Measurements from ENCODE around the gene KCNQ4. TPM values are rescaled to one million over a fixed set of nuclear protein-coding genes. Genes with fewer than 3 reads are reported as not detected.

The KCNQ4 gene
- total RNA-seq, 5 donors from 2014 or later (not counting 1 experiment from before 2014, with no cell fraction given): 0.10 to 0.35 (median 0.26) TPM

DNA sequence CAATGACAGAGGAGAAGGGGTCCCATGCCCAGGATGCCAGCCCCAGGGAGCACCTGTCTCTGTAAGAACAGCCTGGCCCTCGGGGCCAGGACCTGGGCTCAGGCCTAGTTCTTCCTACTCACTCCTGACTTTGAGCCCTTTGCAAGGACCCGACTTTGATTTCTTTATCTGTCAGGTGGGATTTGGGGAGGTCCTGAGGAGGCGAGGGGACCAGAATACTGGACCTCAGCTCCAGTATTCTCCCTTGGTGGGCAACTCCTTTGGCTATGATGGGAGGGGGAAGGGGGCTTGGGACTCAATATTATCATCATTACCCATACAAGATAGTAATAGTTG, 18.1 kb downstream of the KCNQ4 start:
- H3K4me1 ChIP-seq (ENCODE audit: control insufficient read depth in 1 of 2, extremely low read depth in 1 of 2, insufficient read depth in 2 of 2, low read length in 2 of 2): peaks cover 13 to 35% of the 10 kb centered on the region in 2 experiments
- ATAC-seq (replicated peaks in 1 of 4) (no peak), DNase-seq (no peak)
- ChIA-PET CTCF (no interaction called here), POLR2A (no interaction called here)
- H3K36me3 ChIP-seq (ENCODE audit: control insufficient read depth in 2 of 2, extremely low read depth in 1 of 2, insufficient read depth in 1 of 2, low read length in 1 of 2): no peaks in the 10 kb centered on the region
- H3K4me3 Mint-ChIP-seq: peak overlapping the region; percentile 54 to 74 (median 66)
- no peaks in the 10 kb centered on the region for H3K27me3 Mint-ChIP-seq
- peak overlapping the region; percentile 49 to 52 for H3K4me3 ChIP-seq (ENCODE audit: control insufficient read depth in 1 of 2, extremely low read depth in 1 of 2, low read length in 1 of 2)
- no peaks in the 10 kb centered on the region for H3K9me3 Mint-ChIP-seq
- H3K27me3 ChIP-seq (replicated peaks in 1 of 2; ENCODE audit: control insufficient read depth in 2 of 2, extremely low read depth in 1 of 2, insufficient read depth in 2 of 2, low read length in 1 of 2): peaks cover 0 to 3% of the 10 kb centered on the region in 2 experiments
- no CpG with 5 or more reads among the region's 3 CpGs for WGBS (ENCODE audit: insufficient coverage)
- peak overlapping the region; percentile 46 for H3K27ac ChIP-seq (ENCODE audit: low read length)
- no peaks in the 10 kb centered on the region for H3K9me3 ChIP-seq
- H3K36me3 Mint-ChIP-seq: no peaks in the 10 kb centered on the region
- peaks cover 25 to 38% (median 28%) of the 10 kb centered on the region in 3 donors for H3K4me1 Mint-ChIP-seq
- peak overlapping the region in 1 of 2 donors; percentile 4 for H3K27ac Mint-ChIP-seq

DNA sequence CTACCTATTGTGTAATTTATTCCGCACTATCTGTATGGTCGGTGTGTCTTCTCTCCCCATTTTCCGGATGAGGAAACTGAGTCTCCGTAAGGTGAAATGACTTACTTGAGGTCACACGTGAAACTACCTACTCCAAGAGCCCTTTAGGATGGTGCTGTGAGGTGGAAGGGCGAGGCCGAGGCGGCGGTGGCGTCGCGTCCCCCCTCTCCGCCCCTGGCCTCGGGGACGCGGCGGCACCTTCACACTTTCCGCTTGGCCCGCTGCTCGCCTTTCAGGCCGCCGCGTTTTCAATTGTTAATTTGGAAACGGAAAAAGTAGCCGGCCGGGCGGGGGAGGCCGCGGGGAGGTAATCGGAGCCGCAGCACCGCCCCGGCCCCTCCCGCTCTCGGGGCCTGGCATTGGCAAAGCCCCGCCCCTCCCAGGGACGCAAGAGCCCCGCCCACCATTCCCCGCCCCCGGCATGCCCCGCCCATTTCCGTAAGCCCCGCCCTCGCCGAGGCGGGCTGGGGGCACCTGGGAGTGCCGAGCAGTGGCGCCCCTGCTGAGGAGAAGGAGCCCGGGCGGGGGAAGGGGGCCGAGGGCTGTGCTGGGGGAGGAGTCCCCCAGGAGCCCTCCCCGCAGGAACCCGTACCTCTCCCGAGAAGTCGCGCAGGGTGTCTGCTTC, 18.6 kb downstream of the KCNQ4 start:
- H3K27me3 ChIP-seq (replicated peaks in 1 of 2; ENCODE audit: control insufficient read depth in 2 of 2, extremely low read depth in 1 of 2, insufficient read depth in 2 of 2, low read length in 1 of 2): no peaks in the 10 kb centered on the region
- peak overlapping the region; percentile 49 to 52 for H3K4me3 ChIP-seq (ENCODE audit: control insufficient read depth in 1 of 2, extremely low read depth in 1 of 2, low read length in 1 of 2)
- ChIA-PET POLR2A (no interaction called here), CTCF (no interaction called here)
- DNase-seq: peak; percentile 71 to 90 (median 82)
- H3K27ac ChIP-seq (ENCODE audit: low read length): peak overlapping the region; percentile 85
- Mint-ChIP-seq H3K9me3 (no peaks in the 10 kb centered on the region), H3K4me1 (peaks cover 21 to 33% (median 23%) of the 10 kb centered on the region in 3 donors), H3K4me3 (peak overlapping the region; percentile 60 to 74 (median 66)), H3K27ac (peak overlapping the region; percentile 85 to 90), H3K27me3 (no peaks in the 10 kb centered on the region), H3K36me3 (no peaks in the 10 kb centered on the region)
- H3K9me3 ChIP-seq: no peaks in the 10 kb centered on the region
- H3K36me3 ChIP-seq (ENCODE audit: control insufficient read depth in 2 of 2, extremely low read depth in 1 of 2, insufficient read depth in 1 of 2, low read length in 1 of 2): no peaks in the 10 kb centered on the region
- H3K4me1 ChIP-seq (ENCODE audit: control insufficient read depth in 1 of 2, extremely low read depth in 1 of 2, insufficient read depth in 2 of 2, low read length in 2 of 2): peaks cover 11 to 30% of the 10 kb centered on the region in 2 experiments
- WGBS (ENCODE audit: insufficient coverage): under 1% methylated on average over 24 of the region's 56 CpGs
- peak; percentile 89 to 95 (median 92) for ATAC-seq (replicated peaks in 1 of 4)

DNA sequence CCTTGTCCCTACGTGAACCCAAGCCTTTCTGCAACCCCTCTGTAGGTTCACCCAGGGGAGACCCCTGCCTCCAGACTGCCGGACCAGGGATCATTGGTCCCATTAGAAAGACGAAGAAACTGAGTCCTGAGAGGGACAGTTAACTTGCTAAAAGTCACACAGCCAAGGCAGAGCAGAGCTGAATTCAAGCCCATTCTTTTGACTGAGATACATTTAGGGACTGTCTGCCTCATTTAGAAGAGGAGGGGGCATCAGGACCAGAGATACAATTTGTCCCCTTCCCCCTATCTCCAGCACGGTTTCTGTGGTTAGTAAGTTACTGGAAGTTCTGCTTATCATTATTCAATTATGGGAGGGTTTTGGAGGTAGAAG, 19.1 kb downstream of the KCNQ4 start:
- no peaks in the 10 kb centered on the region for H3K27me3 Mint-ChIP-seq
- peak in 3 of 4 experiments; percentile 1 to 5 (median 2) for ATAC-seq (replicated peaks in 1 of 4)
- CTCF ChIA-PET: no interaction called here

DNA sequence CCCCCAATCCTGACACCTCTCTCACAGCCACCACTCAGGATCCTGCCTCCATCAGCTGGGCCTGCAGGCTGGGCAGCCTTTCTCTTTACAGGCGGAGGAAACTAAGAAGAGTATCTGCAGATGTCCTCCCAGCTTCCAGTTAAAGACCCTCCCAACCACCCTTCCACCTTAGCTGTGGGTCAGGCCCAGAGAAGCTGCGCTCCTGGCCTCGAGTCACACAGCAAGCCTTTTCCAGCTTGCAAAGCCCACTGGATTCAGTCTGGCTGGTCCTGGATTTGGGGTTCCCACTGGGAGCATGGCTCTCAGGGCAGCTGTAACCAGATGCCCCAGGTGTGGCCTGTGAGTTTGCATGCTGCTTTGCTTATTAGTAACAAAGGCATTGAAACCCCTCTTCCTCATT, 19.9 kb downstream of the KCNQ4 start:
- H3K4me1 Mint-ChIP-seq: peaks cover 17 to 30% (median 17%) of the 10 kb centered on the region in 3 donors
- Histone ChIP-seq H3K4me1 (ENCODE audit: control insufficient read depth in 1 of 2, extremely low read depth in 1 of 2, insufficient read depth in 2 of 2, low read length in 2 of 2) (peaks cover 8 to 24% of the 10 kb centered on the region in 2 experiments), H3K4me3 (ENCODE audit: control insufficient read depth in 1 of 2, extremely low read depth in 1 of 2, low read length in 1 of 2) (no peak overlapping the region), H3K9me3 (no peaks in the 10 kb centered on the region), H3K27ac (ENCODE audit: low read length) (peak overlapping the region; percentile 85), H3K36me3 (ENCODE audit: control insufficient read depth in 2 of 2, extremely low read depth in 1 of 2, insufficient read depth in 1 of 2, low read length in 1 of 2) (no peaks in the 10 kb centered on the region), H3K27me3 (replicated peaks in 1 of 2; ENCODE audit: control insufficient read depth in 2 of 2, extremely low read depth in 1 of 2, insufficient read depth in 2 of 2, low read length in 1 of 2) (no peaks in the 10 kb centered on the region)
- ChIA-PET POLR2A (interaction anchor here in 1 of 2 donors (0.5 kb wide), 1 partner anchor 712 kb away, joined by 4 read pairs; no protein-coding TSS in a partner anchor), CTCF (no interaction called here)
- H3K9me3 Mint-ChIP-seq: no peaks in the 10 kb centered on the region
- DNase-seq (peak in 1 of 35 experiments; percentile 18), ATAC-seq (replicated peaks in 1 of 4) (no peak)
- H3K4me3 Mint-ChIP-seq: peak overlapping the region in 1 of 3 donors; percentile 45
- no peaks in the 10 kb centered on the region for H3K36me3 Mint-ChIP-seq
- WGBS (ENCODE audit: insufficient coverage): 80% methylated on average over 3 of the region's 3 CpGs
- H3K27me3 Mint-ChIP-seq: no peaks in the 10 kb centered on the region
- H3K27ac Mint-ChIP-seq: peak overlapping the region; percentile 67 to 85

More for the DNA sequence above, 19.1 kb downstream of the KCNQ4 start:
- Mint-ChIP-seq H3K27ac (peak overlapping the region; percentile 85 to 90), H3K9me3 (no peaks in the 10 kb centered on the region), H3K4me1 (peaks cover 17 to 28% (median 18%) of the 10 kb centered on the region in 3 donors), H3K4me3 (peak overlapping the region; percentile 60 to 67 (median 66)), H3K36me3 (no peaks in the 10 kb centered on the region)
- Histone ChIP-seq H3K4me3 (ENCODE audit: control insufficient read depth in 1 of 2, extremely low read depth in 1 of 2, low read length in 1 of 2) (peak overlapping the region in 1 of 2 donors; percentile 49), H3K27ac (ENCODE audit: low read length) (peak overlapping the region; percentile 85), H3K4me1 (ENCODE audit: control insufficient read depth in 1 of 2, extremely low read depth in 1 of 2, insufficient read depth in 2 of 2, low read length in 2 of 2) (peaks cover 8 to 25% of the 10 kb centered on the region in 2 experiments), H3K27me3 (replicated peaks in 1 of 2; ENCODE audit: control insufficient read depth in 2 of 2, extremely low read depth in 1 of 2, insufficient read depth in 2 of 2, low read length in 1 of 2) (no peaks in the 10 kb centered on the region), H3K36me3 (ENCODE audit: control insufficient read depth in 2 of 2, extremely low read depth in 1 of 2, insufficient read depth in 1 of 2, low read length in 1 of 2) (no peaks in the 10 kb centered on the region), H3K9me3 (no peaks in the 10 kb centered on the region)
- 35% methylated on average over 3 of the region's 4 CpGs for WGBS (ENCODE audit: insufficient coverage)
- POLR2A ChIA-PET: no interaction called here
- DNase-seq: no peak

DNA sequence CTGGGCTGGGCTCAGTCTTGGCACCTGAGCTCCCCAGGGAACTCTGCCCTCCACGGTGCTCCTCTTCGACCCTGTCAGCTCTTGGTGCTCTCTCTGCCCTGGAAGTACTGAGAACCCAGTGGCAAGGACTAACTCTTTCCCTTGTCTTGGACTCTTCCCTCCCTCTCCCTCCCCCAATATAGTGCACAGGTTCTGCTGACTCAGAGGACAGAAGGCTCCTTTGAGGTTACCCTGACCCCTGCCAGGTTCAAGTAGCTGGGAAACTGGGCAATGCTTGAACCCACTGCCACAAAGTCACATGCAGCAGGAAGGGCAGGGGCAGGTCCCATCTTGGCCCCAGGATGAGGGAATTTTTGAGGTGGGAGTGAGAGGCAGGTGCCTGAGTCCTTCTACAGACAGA, 20.3 kb downstream of the KCNQ4 start:
- H3K4me3 Mint-ChIP-seq: no peak overlapping the region
- Histone ChIP-seq H3K36me3 (ENCODE audit: control insufficient read depth in 2 of 2, extremely low read depth in 1 of 2, insufficient read depth in 1 of 2, low read length in 1 of 2) (no peaks in the 10 kb centered on the region), H3K27me3 (replicated peaks in 1 of 2; ENCODE audit: control insufficient read depth in 2 of 2, extremely low read depth in 1 of 2, insufficient read depth in 2 of 2, low read length in 1 of 2) (no peaks in the 10 kb centered on the region), H3K9me3 (no peaks in the 10 kb centered on the region), H3K27ac (ENCODE audit: low read length) (no peak overlapping the region), H3K4me1 (ENCODE audit: control insufficient read depth in 1 of 2, extremely low read depth in 1 of 2, insufficient read depth in 2 of 2, low read length in 2 of 2) (peaks cover 8 to 24% of the 10 kb centered on the region in 2 experiments), H3K4me3 (ENCODE audit: control insufficient read depth in 1 of 2, extremely low read depth in 1 of 2, low read length in 1 of 2) (no peak overlapping the region)
- ChIA-PET POLR2A (interaction anchor here in 1 of 2 donors (0.5 kb wide), 1 partner anchor 712 kb away, joined by 4 read pairs; no protein-coding TSS in a partner anchor), CTCF (no interaction called here)
- H3K9me3 Mint-ChIP-seq: no peaks in the 10 kb centered on the region
- peaks cover 18 to 34% (median 21%) of the 10 kb centered on the region in 3 donors for H3K4me1 Mint-ChIP-seq
- peak overlapping the region; percentile 67 to 85 for H3K27ac Mint-ChIP-seq
- DNase-seq (no peak), ATAC-seq (replicated peaks in 1 of 4) (no peak)
- 100% methylated on average over 2 of the region's 2 CpGs for WGBS (ENCODE audit: insufficient coverage)
- no peaks in the 10 kb centered on the region for H3K36me3 Mint-ChIP-seq
- H3K27me3 Mint-ChIP-seq: no peaks in the 10 kb centered on the region

GRCh38 chr1:40806240-40806639, 22.7 kb downstream of the KCNQ4 start:
- Mint-ChIP-seq H3K27ac (peak overlapping the region in 1 of 2 donors; percentile 31), H3K4me3 (no peak overlapping the region), H3K36me3 (no peaks in the 10 kb centered on the region), H3K27me3 (no peaks in the 10 kb centered on the region), H3K9me3 (no peaks in the 10 kb centered on the region), H3K4me1 (peaks cover 25 to 34% (median 27%) of the 10 kb centered on the region in 3 donors)
- H3K27ac ChIP-seq (ENCODE audit: low read length): no peak overlapping the region
- H3K9me3 ChIP-seq: no peaks in the 10 kb centered on the region
- ChIA-PET CTCF (interaction anchor here in 1 of 2 donors (0.7 kb wide), 1 partner anchor 16 kb away, joined by 3 read pairs; no protein-coding TSS in a partner anchor), POLR2A (no interaction called here)
- DNase-seq: no peak
- H3K4me3 ChIP-seq (ENCODE audit: control insufficient read depth in 1 of 2, extremely low read depth in 1 of 2, low read length in 1 of 2): no peak overlapping the region
- no peaks in the 10 kb centered on the region for H3K36me3 ChIP-seq (ENCODE audit: control insufficient read depth in 2 of 2, extremely low read depth in 1 of 2, insufficient read depth in 1 of 2, low read length in 1 of 2)
- WGBS (ENCODE audit: insufficient coverage): no CpG with 5 or more reads among the region's 3 CpGs
- no peak for ATAC-seq (replicated peaks in 1 of 4)
- H3K27me3 ChIP-seq (replicated peaks in 1 of 2; ENCODE audit: control insufficient read depth in 2 of 2, extremely low read depth in 1 of 2, insufficient read depth in 2 of 2, low read length in 1 of 2): no peaks in the 10 kb centered on the region
- peaks cover 8 to 24% of the 10 kb centered on the region in 2 experiments for H3K4me1 ChIP-seq (ENCODE audit: control insufficient read depth in 1 of 2, extremely low read depth in 1 of 2, insufficient read depth in 2 of 2, low read length in 2 of 2)

Measured in T-cell (primary cell).